GM18909 (cell line): ENCODE data around the gene CIZ1.
A peak's percentile ranks its signal among the peaks of the same experiment; 100 is the strongest.

ENCODE experiments used
- ATAC-seq: cut with Tn5 transposase; IDR thresholded peaks from one replicate; pipeline ENCODE4 v1.9.1; 2021; ENCODE audit warnings: mild to moderate bottlenecking; ENCODE audit not compliant: unreplicated experiment, poor library complexity

The CIZ1 gene

DNA sequence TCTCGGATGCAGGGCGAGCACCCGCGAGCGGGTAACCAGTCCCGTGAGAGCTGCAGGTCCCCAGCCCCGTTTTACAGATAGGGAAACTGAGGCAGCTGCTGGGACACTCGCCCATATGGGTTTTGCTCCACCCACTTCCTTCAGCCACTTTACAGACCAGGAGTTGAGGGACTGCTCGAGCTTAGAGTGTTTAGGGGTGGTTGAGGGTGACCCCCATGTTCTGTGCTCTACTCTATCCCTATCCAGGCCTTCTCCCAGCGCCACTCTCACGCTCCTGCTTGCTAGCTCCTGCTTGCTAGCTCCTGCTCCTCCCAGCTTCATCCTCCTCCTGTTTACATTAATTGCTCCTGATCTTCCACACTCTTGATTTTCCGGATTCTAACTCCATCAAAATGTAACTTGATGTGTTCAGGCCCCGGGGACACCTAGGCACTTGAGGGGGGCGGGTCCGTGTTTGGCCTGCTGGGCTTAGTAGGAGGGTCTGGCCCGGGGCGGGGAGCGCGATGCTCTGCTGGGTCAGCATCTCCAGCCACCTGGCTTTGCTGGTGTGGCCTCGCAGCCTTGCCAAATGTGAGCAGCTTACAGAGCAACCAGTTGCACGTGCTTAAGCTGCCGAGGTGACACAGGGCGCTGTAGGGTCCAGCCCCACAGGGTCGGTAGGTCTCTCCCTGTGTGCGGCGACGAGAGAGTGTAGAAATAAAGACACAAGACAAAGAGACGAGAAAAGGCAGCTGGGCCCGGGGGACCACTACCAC lies 62.4 kb downstream of the CIZ1 start:
- no peak for ATAC-seq

DNA sequence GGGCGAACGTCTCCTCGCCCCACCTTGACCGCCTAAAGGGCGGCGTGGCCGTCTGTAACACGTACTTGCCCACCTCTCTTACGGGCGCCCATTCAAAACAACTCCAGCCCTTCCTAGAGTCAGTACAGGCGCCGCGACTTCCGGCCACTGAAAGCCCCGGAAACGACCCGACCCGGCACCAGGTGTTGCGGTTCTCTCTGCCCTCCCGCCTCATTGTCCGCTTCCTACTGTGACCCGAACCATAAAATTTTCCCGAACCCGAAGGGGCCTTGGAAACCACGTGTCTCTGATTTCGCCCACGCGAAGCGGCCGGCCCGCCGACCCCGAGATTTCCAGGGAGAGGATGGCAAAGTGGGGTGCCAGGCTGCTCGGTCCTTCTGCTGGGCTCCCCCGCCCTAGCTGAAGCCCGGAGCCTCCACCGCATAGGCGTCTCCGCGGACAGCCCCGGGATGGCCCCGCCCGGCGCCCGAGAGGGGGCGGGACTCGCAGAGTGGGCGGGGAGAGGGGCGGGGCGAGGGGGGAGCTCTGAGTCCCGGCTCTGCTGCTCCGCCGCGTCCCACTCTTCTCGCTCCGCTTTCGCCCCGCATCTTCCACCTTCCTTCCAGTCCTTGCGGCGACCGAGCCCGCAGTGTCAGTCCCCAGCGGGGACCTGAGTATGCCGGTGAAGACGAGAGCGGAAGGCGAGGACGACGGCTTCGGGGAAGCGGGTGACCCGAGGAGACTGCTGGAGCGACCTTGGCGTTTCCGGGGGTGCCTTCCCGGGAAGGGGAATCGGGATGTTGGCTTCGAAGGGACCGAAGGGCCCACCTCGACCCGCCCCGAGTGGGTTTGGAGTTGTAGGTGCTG lies 63.2 kb downstream of the CIZ1 start:
- ATAC-seq, result peak; percentile 65

DNA sequence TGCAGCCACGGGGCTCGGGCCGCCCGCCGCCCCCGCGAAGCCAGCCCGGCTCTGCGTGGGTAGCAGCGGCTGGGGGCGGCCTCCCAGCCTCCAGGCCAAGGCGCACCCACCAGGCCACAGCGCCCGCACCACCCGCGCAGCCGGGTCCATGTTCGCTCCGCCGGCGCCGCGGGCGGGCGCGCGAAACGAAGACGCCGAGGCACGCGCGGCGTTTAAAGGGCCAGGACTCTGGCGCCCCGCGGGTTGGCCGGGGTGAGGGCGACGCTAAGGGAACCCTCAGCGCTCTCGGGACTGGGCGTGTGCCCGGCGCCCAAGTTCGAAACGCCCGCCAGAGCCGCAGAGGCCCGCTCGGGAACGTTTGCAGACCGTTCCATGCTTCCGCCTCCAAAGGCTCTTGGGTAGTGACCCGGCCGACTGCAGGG lies 63.8 kb downstream of the CIZ1 start, which contains the start of gene PTGES2:
Gene PTGES2, minus strand, starts transcription at position 162 of the 422 bp plus-strand sequence. Its CDS starts 12 bp downstream, at position 150.
- peak; percentile 67 for ATAC-seq

DNA sequence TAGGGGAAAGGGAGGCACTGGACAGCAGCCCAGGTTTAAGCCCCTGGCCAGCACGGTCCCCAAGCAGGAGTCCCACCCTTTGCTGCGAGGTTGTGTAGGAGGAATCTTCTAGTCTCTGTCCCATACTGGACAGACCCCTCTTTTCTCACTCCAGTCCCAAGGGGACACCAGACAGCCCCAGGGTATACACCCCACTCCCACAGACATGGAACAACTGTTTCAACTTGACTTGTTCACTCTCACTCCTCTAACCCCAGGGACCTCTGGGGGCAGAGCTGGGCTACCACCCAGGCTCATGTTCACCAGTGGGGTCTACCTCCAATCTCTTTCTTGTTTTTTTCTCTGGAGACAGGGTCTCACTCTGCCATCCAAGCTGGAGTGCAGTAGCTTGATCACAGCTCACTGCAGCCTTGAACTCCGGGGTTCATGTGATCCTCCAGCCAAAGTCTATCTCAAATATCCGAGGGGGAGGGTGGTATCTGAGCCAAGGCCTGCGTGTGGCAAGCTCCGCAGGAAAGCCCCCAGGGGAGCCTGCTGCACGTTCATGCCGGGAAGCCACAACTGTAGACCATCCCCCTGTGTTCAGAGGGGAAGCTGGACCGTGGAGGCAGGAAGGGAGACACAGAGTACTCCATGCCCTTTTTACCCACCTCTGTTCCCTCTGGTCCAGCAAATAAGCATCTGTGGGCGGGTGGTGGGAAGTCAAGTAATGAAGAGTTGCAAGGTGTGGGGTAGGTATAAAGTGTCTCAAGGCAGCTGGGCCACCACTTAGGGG lies 65.6 kb downstream of the CIZ1 start:
- no peak for ATAC-seq

DNA sequence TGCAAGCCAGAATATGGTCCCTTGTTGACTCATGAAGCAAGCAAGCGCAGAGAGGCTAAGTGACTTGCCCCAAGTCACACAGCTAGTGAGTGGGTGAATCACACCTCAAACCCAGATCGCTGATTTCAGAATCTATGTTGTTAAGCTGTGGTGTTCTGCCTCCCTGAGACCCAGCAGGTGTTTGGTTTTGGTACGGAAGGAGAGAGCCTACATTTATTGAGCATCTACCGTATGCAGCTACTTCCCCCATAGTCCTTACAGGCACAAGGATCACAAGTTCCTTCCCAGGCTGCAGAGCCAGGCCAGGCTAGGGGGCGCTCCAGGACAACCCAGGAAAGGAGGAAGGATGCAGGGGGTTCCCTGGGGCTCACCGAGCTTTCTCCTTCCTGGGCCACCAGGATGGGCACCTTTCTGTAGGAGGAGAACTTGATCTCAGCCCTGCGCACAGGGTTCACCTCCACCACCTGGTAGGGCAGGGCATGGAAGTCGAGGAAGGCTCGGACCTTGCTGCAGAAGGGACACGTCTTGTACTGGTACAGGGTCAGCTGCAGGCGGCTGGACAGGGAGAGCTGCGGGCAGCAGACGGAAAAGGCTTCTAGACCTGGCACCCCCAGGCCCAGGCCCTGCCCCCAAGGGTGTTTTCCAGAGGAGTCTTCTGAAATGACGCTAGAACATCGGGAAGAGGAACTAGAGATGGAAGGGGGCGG lies 66.3 kb downstream of the CIZ1 start:
- no peak for ATAC-seq

DNA sequence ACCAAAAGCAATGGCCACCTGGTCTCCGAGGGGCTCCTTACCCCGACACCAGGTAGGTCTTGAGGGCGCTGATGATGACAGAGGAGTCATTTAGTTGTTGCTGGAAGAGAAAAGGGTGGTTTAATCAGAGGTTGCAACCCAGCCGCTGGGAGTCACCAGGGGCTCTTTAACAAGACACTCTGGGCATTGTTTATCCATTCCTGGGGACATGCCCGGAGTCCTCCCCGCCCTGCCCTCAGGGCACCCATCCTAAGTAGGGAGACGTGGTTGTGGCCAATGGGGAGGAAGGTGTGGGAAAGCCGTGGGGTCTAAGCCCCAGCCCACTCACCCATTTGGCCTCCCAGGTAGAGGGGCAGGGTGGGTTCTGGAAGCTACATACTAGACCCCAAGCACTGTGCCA lies 66.9 kb downstream of the CIZ1 start:
- ATAC-seq, result no peak

GRCh38 chr9:128123451-128124080 lies 67.8 kb downstream of the CIZ1 start:
- no peak for ATAC-seq

GRCh38 chr9:128122809-128123175 lies 68.6 kb downstream of the CIZ1 start:
- ATAC-seq, result no peak

GRCh38 chr9:128121924-128122808 lies 69.2 kb downstream of the CIZ1 start:
- ATAC-seq, result no peak

DNA sequence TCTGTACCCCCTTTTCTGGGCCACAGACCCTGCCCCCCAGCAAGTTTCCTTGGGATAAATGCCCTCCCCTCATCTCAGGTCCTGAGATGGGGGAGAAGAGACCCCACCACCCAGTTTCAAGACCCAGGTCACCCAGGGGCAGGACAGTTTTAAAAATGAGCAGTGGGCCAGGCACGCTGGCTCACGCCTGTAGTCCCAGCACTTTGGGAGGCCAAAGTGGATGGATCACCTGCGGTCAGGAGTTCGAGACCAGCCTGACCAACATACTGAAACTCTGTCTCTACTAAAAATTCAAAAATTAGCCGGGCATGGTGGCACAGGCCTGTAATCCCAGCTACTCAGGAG lies 69.9 kb downstream of the CIZ1 start:
- no peak for ATAC-seq

GRCh38 chr9:128120741-128121465 lies 70.5 kb downstream of the CIZ1 start:
- no peak for ATAC-seq

DNA sequence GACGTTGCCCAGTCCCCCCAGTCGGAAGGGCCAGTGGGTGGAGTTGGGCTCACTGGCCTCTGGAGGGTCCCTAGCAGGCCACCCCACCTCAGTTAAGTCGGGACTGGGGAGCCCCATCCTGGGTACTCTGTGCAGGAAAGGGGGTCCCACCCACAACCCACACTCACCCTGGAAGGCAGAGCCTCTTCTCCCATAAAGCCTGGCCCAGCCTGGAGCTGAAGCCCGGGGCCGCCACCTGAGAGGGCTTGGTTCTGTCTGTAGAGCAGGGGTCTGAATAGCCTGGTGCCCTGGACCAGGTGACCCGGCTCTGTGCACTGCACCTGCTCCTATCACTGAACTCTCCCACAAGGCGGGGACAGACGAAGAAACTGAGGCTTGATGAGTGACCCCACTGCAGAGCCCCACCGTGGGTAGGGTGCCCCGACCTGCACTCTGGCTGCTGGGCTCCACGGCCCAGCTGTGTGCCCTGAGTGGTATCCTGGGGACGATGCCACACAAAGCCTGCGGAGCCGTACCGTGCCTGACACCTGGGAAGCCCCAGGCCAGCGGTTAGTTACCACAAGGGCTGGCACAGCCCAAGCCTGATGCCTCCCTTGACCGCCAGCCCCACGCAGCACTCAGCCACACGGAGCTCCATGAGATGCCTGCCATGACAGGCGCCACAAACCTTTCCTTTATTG lies 71.2 kb downstream of the CIZ1 start:
- ATAC-seq, result no peak

- ATAC-seq, result no peak
Measured at GRCh38 chr9:128118971-128119665, 72.3 kb downstream of the CIZ1 start.

- ATAC-seq, result no peak
Measured at GRCh38 chr9:128118472-128118857, 72.9 kb downstream of the CIZ1 start.

- peak; percentile 72 for ATAC-seq
Measured at GRCh38 chr9:128117613-128118471, 73.5 kb downstream of the CIZ1 start.
